Transverse colon (tissue), 3 donors: ENCODE results near the gene ASXL1.

Experiments
- CTCF ChIP-seq, 5 experiments: fragments of 200-600 bp in 3 of 5; fragments of 450-650 bp in 2 of 5; sonication (generic) in 3 of 5; IDR thresholded peaks; 1 replicate in 2 of 5; 2 replicates in 3 of 5; pipeline ENCODE4 v1.5.1; 2016 to 2017; ENCODE audit warnings: antibody characterized with exemption in 5 of 5, inconsistent platforms in 3 of 5, mild to moderate bottlenecking in 2 of 5, moderate library complexity in 1 of 5
- EP300 ChIP-seq: sonication (generic); formaldehyde crosslinking; IDR thresholded peaks from one replicate; pipeline ENCODE4 v1.6.1; 2017; ENCODE audit warnings: antibody characterized with exemption, low read depth

- no peak for TF ChIP-seq CTCF (IDR thresholded peaks at IDR 0.05)
- no peak for TF ChIP-seq EP300
Observed at GRCh38 chr20:32339116-32339515, 19.0 kb upstream of the ASXL1 start.
